GM18858 (cell line): ENCODE measurements around the gene TERT.

ENCODE experiments used
- ATAC-seq: cut with Tn5 transposase; IDR thresholded peaks from one replicate; pipeline ENCODE4 v1.9.1; 2021; ENCODE audit not compliant: unreplicated experiment

Gene TERT

DNA sequence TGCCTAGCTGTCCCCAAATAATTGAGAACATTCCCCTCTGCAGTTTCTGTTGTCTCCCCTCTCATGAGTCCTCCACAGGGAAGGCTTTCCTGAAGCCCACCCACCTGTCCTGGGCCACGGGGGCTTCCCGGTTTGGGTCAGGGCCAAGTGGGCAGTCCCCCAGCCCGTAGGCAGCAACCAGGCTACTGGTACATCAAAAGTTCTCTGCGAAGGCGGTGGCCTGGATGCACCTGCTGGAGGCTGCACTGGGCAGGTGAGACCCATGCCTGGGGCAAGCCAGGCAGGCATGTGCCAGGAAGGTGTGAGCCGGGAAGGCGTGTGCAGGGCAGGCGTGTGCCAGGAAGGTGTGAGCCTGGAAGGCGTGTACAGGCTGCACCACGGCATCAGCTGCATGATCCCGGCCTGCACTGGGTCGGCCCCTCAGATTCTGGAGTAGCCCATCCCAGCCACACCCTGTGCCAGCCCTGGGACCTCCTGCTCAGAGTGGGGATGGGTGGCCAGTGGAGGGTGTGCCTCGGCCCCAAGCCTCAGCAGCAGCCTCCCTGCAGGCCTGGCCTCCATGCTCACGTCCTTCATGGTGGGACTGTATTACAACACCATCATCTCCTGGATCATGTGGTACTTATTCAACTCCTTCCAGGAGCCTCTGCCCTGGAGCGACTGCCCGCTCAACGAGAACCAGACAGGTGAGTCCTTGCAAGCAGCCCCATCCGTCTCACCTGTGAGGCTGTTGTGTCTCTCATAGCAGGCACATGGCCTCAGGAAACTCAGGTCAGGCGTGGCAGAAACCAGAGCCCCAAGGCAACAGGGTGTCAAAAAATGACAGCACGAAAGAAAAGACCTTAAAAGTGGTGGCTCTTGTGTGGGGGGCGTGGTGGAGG, 84.7 kb downstream of the TERT start:
- no peak for ATAC-seq

DNA sequence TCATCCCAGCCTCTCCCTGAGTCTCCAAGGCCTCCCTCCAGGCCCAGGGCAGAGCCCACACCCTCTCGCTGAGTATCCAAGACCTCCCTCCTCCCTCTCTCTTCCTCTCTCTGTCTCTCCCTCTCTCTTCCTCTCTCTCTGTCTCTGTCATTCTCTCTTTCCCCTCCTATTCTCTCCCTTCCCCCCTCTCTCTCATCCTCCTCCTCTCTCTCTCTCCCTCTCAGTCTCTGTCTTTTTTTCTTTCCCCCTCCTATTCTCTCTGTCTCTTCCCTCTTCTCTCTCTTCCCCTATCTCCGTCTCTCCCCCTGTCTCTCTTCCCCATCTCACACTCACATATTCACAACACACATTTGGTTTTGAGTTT, 85.4 kb downstream of the TERT start:
- ATAC-seq, result no peak

DNA sequence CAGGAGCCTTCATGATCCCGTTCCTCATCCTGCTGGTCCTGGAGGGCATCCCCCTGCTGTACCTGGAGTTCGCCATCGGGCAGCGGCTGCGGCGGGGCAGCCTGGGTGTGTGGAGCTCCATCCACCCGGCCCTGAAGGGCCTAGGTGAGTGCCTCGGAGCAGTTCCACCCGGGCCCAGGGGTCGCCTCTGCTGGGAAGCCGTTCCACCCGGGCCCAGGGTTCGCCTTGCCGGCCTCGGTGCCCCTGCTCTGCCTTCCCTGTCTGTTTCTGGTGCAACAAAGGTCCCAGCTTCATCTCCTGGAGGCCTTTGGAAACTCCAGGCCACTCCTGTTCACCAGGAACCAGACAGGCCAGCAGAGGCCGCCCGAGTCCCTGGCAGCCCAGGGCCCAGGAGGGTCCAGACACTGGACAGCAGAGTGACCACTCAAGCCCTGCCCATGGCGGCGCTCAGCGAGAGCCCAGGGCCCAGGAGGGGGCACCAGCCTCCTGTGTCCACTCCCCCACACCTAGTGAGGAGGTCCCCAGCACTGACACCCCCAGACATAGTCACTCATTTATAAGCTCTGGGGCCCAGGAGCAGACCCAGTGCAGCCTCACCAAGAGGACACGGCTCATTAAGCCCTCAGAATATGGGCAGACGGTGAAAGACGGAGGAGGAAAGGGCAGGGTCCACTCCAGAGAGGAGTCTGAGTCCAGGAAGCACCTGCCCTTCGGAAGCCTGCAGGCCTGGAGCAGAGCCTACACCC, 86.0 kb downstream of the TERT start:
- ATAC-seq, result no peak

DNA sequence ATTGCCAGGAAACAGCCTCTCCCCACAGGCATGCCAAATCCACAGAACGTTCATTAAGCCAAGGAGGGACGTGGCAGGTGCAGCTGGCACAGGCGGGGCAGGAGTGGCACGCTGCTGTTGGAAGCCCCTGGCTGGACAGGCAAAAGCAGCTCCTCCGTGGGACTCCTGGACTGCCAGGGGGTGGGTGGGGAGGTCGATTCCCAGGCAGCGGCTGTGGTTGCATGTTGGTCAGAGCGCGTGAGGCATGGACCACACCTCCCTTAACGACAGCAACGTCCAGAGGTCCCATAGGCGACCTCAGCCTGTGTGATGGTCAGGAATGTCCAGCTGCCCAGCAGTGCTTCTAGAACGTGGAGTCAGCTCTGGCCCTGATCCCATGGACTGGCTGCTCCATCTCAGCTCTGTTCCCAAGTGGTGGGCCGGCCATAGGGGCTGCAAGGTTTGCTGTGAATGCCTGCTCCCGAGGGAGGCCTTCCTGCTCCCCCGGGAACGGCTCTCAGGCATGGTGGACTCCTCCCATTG, 86.6 kb downstream of the TERT start:
- no peak for ATAC-seq

DNA sequence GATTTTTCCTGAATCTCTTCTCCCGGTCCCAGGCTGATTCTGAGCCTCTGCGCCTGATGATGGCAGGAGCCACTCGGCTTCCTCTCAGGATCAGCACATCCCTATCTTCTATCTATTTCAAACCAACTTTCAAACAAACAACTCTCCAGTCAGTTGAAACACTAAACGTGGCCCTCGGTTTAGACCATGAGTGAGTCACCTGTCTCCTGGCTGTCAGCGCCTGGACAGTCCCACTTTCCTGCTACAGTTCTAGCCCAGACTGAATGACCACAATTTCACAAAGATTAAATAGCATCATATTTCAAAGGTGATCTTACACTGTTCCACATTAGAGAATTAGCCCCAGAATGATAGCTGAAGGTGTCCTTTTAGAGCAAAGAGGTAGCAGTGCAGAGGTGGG, 87.3 kb downstream of the TERT start:
- ATAC-seq, result no peak

DNA sequence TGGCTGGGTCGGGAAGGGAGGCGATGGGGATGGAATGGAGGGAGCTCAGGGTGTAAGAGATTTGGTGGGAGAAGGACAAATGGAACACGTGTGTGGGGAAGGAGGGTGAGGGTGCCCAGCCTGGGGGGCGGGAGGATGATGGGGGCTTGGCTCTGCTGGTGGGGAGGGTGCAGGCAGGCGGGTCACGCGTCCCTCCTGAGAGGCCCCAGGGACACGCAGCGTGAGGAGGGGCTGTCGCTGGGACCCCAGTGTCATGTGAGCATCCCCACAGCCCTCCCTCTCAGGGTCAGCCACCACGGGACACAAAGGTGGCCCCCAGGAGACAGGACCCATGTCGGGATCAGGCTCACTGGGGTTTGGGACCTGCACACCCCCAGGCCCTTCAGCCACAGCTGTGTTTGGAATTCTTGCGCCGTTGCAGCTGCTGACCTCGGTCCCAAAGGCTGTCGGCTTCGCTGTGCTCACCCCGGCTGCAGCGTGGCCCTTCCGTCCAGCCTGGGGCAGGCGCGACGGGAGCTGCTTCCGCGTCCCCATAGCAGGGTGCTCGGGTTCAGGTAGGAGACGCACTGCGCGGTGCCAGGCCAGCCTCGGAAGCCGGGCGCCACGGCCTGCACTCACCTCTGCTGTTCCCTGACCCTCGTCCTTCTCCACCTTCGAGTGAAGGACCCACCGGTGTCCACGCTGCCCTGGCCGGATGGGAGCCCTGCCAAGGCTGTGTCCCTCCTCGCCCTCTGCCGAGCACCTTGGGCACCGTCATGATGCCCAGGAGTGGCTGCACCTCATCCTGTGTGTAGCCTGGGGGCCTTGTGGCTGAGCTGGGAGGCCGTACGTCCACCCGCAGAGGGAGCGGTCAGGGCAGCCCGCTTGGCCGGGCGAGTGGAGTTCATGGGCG, 88.1 kb downstream of the TERT start:
- ATAC-seq, result no peak

DNA sequence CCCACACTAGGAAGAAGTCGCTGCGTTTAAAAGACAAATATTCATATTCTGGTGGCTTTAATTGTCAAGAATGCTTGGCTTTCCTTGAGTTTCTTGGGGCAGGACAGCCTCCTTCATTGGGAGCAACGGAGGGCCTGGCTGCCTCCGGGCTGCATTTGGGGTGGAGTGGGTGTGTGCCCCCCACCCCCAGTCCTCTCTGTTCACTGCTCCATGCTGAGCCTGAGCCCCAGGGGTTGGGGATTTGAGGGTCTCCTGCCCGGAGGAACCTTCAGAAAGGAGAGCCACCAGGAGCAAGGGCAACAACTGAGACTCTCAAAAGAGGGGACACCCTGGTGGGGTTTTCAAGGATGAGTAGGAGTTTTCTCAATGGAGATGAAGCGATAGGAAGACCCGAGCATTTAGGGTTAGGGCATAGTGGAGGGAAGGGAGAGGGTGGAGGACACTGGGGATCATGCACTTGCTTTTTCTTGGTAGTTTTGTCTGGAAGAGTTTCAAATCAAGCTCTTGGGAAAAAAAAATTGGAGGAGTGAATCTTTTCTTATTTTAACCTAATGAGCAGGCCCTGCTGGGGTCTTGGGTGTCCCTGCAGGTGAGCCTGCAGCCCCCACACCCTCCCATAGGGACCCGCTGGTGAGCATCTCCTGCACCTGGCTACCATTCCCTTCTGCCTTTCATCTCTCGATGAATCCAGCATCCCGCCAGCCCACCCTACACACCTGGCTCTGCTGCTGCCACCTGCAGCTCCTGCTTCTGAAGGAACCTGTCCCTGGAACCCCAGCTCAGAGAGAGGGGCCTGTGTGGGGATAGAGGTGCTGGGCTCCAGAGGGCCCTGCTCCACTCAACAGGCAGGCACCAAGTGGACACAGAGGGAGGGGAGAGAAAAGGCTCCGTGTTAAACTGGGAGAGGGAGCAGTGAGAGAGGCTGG, 89.3 kb downstream of the TERT start:
- no peak for ATAC-seq

DNA sequence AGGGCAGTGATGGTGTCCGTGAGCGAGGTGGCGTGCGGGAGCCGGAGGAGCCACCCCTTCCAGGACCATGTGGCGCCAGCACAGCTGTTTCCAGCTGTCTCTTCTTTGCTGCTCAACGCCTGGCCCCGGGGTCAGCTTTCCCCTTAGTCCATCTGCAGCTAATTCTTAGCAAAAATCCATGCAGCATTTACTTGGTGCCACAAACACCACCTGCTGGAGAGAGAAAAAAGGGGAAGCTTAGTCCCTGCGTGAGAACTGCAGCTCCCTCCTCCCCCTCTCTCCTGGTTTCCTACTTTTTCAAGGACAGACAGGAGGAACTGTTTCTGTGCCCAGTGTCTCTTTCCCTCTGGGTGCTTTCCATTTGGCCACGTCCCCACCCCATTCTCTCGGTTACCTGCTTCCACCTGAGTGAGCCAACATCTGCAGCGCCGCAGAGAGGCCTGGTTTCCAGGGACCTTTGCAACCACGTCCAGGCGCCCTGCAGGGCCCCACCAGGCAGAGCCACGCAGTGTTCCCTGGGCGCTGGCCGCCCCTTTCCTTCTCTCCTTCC, 90.1 kb downstream of the TERT start:
- ATAC-seq, result no peak

DNA sequence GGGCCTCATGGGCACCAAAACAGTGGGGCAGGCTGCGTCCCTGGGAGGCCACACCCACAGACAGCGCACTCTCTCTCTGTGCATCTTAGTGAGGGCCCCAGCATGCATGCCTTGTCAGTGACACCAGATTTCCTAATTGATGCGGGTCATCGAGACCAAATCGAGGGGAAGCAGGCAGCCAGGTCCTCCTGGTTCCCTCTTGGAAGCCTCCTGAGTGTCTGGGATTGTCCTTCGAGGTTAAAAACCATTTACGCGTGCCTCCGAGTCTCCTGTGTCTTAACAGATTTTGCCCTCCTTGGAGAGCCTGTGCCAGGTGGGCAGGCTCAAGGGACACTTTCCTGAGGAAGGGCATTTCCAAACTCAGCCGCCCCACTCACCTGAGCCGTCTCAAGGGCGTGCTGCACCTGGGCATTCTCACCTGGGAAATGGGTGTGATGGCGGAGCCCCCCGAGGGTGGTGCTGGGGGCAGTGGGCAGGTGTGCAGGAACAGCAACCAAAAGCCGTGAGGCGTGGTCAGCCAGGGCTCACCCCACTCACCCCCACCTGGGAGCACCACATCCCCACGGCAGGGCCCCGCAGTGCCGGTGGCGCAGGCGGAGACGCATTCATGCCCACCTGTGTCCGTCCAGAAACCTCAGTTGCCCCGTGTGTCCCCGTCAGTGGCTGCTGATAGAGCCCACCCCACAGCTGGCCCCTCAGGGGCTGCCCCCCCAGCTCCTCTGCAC, 90.7 kb downstream of the TERT start:
- no peak for ATAC-seq

DNA sequence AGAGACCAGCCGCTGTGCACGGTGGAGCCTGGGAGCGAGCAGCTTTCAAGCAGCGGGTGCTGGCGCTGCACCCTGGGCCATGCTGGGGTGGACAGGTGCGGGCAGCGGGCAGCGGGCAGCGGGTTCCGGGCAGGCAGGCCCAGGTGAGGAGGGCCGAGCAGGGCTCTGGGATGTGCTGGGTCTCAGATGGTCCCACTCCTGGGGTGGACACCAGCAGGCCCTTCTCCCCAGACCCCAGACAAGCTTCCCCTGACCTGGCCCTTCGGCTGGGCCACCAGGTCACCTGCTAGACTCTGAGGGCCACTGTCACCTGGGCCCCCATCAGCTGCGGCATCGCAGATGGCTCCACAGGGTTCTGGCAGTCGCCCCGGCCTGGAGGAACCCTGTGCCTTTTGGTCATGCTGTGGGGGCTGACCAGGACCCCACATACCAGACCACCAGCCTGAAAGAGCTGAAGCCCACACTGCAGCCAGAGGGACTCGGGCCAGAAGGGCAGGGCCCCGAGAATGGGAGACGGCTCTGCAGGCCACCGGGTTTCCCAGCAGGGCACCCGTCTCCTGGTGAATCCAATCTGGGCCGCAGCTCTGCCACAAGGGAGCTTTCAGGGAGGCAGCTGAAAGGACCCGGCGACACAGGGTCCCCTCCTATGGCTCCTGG, 91.4 kb downstream of the TERT start:
- no peak for ATAC-seq
